Amniotic epithelial cell (primary cell): ENCODE measurements around the gene SERGEF.
"Not testable (repeated sequence)": the region's sequence is repeated elsewhere in the genome, so short reads cannot be mapped to it uniquely, and the experiment has no call there.

ENCODE experiments used
- DNase-seq: peaks from one replicate; pipeline ENCODE4 v3.0.0-alpha.2; 2010; ENCODE audit warnings: low read depth

SERGEF gene

GRCh38 chr11:17906436-17906835, 106.4 kb downstream of the SERGEF start:
- DNase-seq = no peak

GRCh38 chr11:17905477-17905876, 107.4 kb downstream of the SERGEF start:
- no peak for DNase-seq

GRCh38 chr11:17901481-17901880, 111.4 kb downstream of the SERGEF start:
- no peak for DNase-seq

GRCh38 chr11:17898782-17899181, 114.1 kb downstream of the SERGEF start:
- DNase-seq = no peak

GRCh38 chr11:17898071-17898470, 114.8 kb downstream of the SERGEF start:
- no peak for DNase-seq

GRCh38 chr11:17897495-17897894, 115.4 kb downstream of the SERGEF start:
- DNase-seq = no peak

GRCh38 chr11:17896496-17897151, 116.2 kb downstream of the SERGEF start:
- not testable (repeated sequence) for DNase-seq

- DNase-seq = no peak
Measured at GRCh38 chr11:17894929-17895658, 117.8 kb downstream of the SERGEF start.

GRCh38 chr11:17892409-17892808, 120.4 kb downstream of the SERGEF start:
- DNase-seq = peak; percentile 6

- DNase-seq = no peak
Measured at GRCh38 chr11:17890325-17890724, 122.5 kb downstream of the SERGEF start.

- no peak for DNase-seq
Measured at GRCh38 chr11:17887779-17888178, 125.1 kb downstream of the SERGEF start.

GRCh38 chr11:17883946-17884345, 128.9 kb downstream of the SERGEF start:
- DNase-seq = no peak

- DNase-seq = no peak
Measured at GRCh38 chr11:17883057-17883456, 129.8 kb downstream of the SERGEF start.

GRCh38 chr11:17878743-17879142, 134.1 kb downstream of the SERGEF start:
- no peak for DNase-seq

- no peak for DNase-seq
Measured at GRCh38 chr11:17877886-17878285, 135.0 kb downstream of the SERGEF start.

- no peak for DNase-seq
Measured at GRCh38 chr11:17876827-17877226, 136.0 kb downstream of the SERGEF start.

GRCh38 chr11:17875891-17876290, 137.0 kb downstream of the SERGEF start:
- no peak for DNase-seq

- no peak for DNase-seq
Measured at GRCh38 chr11:17873586-17873985, 139.3 kb downstream of the SERGEF start.

- DNase-seq = not testable (repeated sequence)
Measured at GRCh38 chr11:17868398-17868797, 144.4 kb downstream of the SERGEF start.

- no peak for DNase-seq
Measured at GRCh38 chr11:17867341-17867740, 145.5 kb downstream of the SERGEF start.

GRCh38 chr11:17865765-17866428, 146.9 kb downstream of the SERGEF start:
- DNase-seq = no peak

- DNase-seq = no peak
Measured at GRCh38 chr11:17864478-17864941, 148.3 kb downstream of the SERGEF start.
